HCT116 (cell line): Measurements from ENCODE around the gene PDIK1L. TPM values are rescaled to one million over a fixed set of nuclear protein-coding genes. Genes with fewer than 3 reads are reported as not detected.

Experiments used
- ATAC-seq: fragments of 200-7000 bp; cut with Tn5 transposase; 2 replicates; pipeline ENCODE4 v1.9.1; 2020; ENCODE audit warnings: mild to moderate bottlenecking, moderate library complexity
- BruUV-seq: library from RNA; stranded (reverse); fragments of 400-500 nt; replicated peaks from 2 replicates; lab custom pipeline; 2021; lab: Mats Ljungman, UMichigan
- CTCF ChIA-PET: fragments of 300-600 bp; sonication (Branson Sonifier 250); formaldehyde crosslinking; loops from one replicate; lab custom pipeline; 2021; ENCODE audit warnings: antibody characterized with exemption; lab: Charles Lee
- POLR2A ChIA-PET: fragments of 300-600, 350-600 bp; sonication (Branson Sonifier 250); formaldehyde crosslinking; loops from one replicate; lab custom pipeline; 2021; ENCODE audit warnings: antibody characterized with exemption; lab: Charles Lee
- RAD21 ChIA-PET, 2 experiments: fragments of 300-600 bp; sonication (Branson Sonifier 250); formaldehyde crosslinking; loops; one replicate each; lab custom pipeline; 2023; ENCODE audit warnings: low total read pairs in 2 of 2; ENCODE audit not compliant: uncharacterized antibody in 2 of 2, unreplicated experiment in 2 of 2, low non-redundant PET in 1 of 2; lab: Charles Lee
- DNase-seq: peaks from one replicate; pipeline ENCODE4 v3.0.0-alpha.2; 2010; ENCODE audit warnings: low read depth, low spot score
- H2AFZ ChIP-seq: fragments of 200-600 bp; shearing (Covaris generic), sonication (generic); 2 replicates; pipeline ENCODE4 v1.6.1; 2017; ENCODE audit warnings: low read depth, mixed run types, mixed read lengths, antibody characterized with exemption, low read length; ENCODE audit not compliant: poor library complexity, severe bottlenecking
- H3K27ac ChIP-seq: 2 replicates; pipeline ENCODE4 v1.5.1; 2012; ENCODE audit warnings: low read depth, low read length
- H3K27me3 ChIP-seq: fragments of 200-600 bp; sonication (generic); 2 replicates; pipeline ENCODE4 v1.6.1; 2016; ENCODE audit warnings: mixed run types, low read length, mixed read lengths; ENCODE audit not compliant: insufficient read depth
- H3K36me3 ChIP-seq, 2 experiments: fragments of 200-500 bp in 1 of 2; fragments of 200-600 bp in 1 of 2; sonication (Bioruptor generic) in 1 of 2; sonication (generic) in 1 of 2; 2 replicates each; pipeline versions ENCODE4 v1.5.1 to v1.6.1; 2014 to 2016; ENCODE audit warnings: low read length in 2 of 2, inconsistent platforms in 1 of 2, mixed read lengths in 1 of 2, mixed run types in 1 of 2; ENCODE audit not compliant: insufficient read depth in 2 of 2, control insufficient read depth in 1 of 2
- H3K4me1 ChIP-seq, 2 experiments: fragments of 200-600 bp in 1 of 2; sonication (generic) in 1 of 2; 2 replicates each; pipeline versions ENCODE4 v1.5.1 to v1.6.1; 2012 to 2017; ENCODE audit warnings: low read length in 2 of 2, inconsistent platforms in 1 of 2, mild to moderate bottlenecking in 1 of 2, mixed read lengths in 1 of 2, mixed run types in 1 of 2, moderate library complexity in 1 of 2; ENCODE audit not compliant: insufficient read depth in 2 of 2, control insufficient read depth in 1 of 2
- H3K4me2 ChIP-seq: fragments of 200-600 bp; sonication (generic); 2 replicates; pipeline ENCODE4 v1.6.1; 2017; ENCODE audit warnings: mixed run types, low read length, mixed read lengths
- H3K4me3 ChIP-seq, 2 experiments: fragments of 200-600 bp in 1 of 2; sonication (generic) in 1 of 2; replicated peaks in 1 of 2; 2 replicates each; pipeline ENCODE4 v1.5.1; 2011 to 2016; ENCODE audit warnings: low read length in 2 of 2, control low read depth in 1 of 2, low read depth in 1 of 2, mild to moderate bottlenecking in 1 of 2, mixed read lengths in 1 of 2, mixed run types in 1 of 2
- H3K79me2 ChIP-seq: fragments of 200-600 bp; sonication (generic); 2 replicates; pipeline ENCODE4 v1.6.1; 2017; ENCODE audit warnings: mild to moderate bottlenecking, mixed run types, low read length, moderate library complexity, mixed read lengths; ENCODE audit not compliant: insufficient read depth
- H3K9ac ChIP-seq: fragments of 200-600 bp; sonication (generic); 2 replicates; pipeline ENCODE4 v1.6.1; 2016; ENCODE audit warnings: low read length, mixed read lengths
- H3K9me2 ChIP-seq: fragments of 200-600 bp; sonication (generic), shearing (Covaris generic); 2 replicates; pipeline ENCODE4 v1.6.1; 2017; ENCODE audit warnings: mixed run types, mild to moderate bottlenecking, moderate library complexity; ENCODE audit not compliant: insufficient read depth
- H3K9me3 ChIP-seq, 2 experiments: fragments of 200-500 bp in 1 of 2; fragments of 200-600 bp in 1 of 2; sonication (Bioruptor generic) in 1 of 2; sonication (generic) in 1 of 2; 2 replicates each; pipeline ENCODE4 v1.6.1; 2014 to 2017; ENCODE audit warnings: low read length in 2 of 2, mixed read lengths in 2 of 2, inconsistent platforms in 1 of 2, low read depth in 1 of 2, mild to moderate bottlenecking in 1 of 2, mixed run types in 1 of 2, moderate library complexity in 1 of 2; ENCODE audit not compliant: control insufficient read depth in 1 of 2, insufficient read depth in 1 of 2
- H4K20me1 ChIP-seq: fragments of 200-600 bp; sonication (generic), shearing (Covaris generic); 2 replicates; pipeline ENCODE4 v1.6.1; 2017; ENCODE audit warnings: mixed run types, mild to moderate bottlenecking, moderate library complexity; ENCODE audit not compliant: insufficient read depth
- ATF3 ChIP-seq: IDR thresholded peaks from 2 replicates; pipeline ENCODE4 v1.6.1; 2012
- CEBPB ChIP-seq: IDR thresholded peaks from 2 replicates; pipeline ENCODE4 v1.6.1; 2012; ENCODE audit warnings: low read depth
- EGR1 ChIP-seq: IDR thresholded peaks from 2 replicates; pipeline ENCODE4 v1.6.1; 2012; ENCODE audit warnings: low read depth
- ELF1 ChIP-seq: IDR thresholded peaks from 2 replicates; pipeline ENCODE4 v1.6.1; 2012; ENCODE audit warnings: low read depth, borderline replicate concordance
- EZH2 ChIP-seq: fragments of 200-600 bp; sonication (generic); IDR thresholded peaks from 2 replicates; pipeline ENCODE4 v1.6.1; 2017; ENCODE audit warnings: antibody characterized with exemption, mixed run types
- EZH2phosphoT487 ChIP-seq: fragments of 200-600 bp; IDR thresholded peaks from 2 replicates; pipeline ENCODE4 v1.6.1; 2018; ENCODE audit warnings: antibody characterized with exemption, borderline replicate concordance
- FOSL1 ChIP-seq: IDR thresholded peaks from 2 replicates; pipeline ENCODE4 v1.6.1; 2012; ENCODE audit warnings: low read depth
- MAX ChIP-seq: IDR thresholded peaks from 2 replicates; pipeline ENCODE4 v1.6.1; 2012
- POLR2A ChIP-seq: IDR thresholded peaks from 2 replicates; pipeline ENCODE4 v1.7.0; 2011; ENCODE audit warnings: borderline replicate concordance; ENCODE audit not compliant: insufficient read depth, insufficient read length; ENCODE audit errors: extremely low read depth
- POLR2AphosphoS5 ChIP-seq: IDR thresholded peaks from 2 replicates; pipeline ENCODE4 v1.6.1; 2011; ENCODE audit warnings: mild to moderate bottlenecking, low read depth, low read length, moderate library complexity
- REST ChIP-seq: IDR thresholded peaks from 2 replicates; pipeline ENCODE4 v1.6.1; 2012; ENCODE audit warnings: low read depth
- SIN3A ChIP-seq: IDR thresholded peaks from 2 replicates; pipeline ENCODE4 v1.6.1; 2012; ENCODE audit warnings: low read depth
- SP1 ChIP-seq: IDR thresholded peaks from 2 replicates; pipeline ENCODE4 v1.6.1; 2012; ENCODE audit warnings: low read depth
- SRF ChIP-seq: IDR thresholded peaks from 2 replicates; pipeline ENCODE4 v1.6.1; 2012; ENCODE audit warnings: low read depth
- TCF7L2 ChIP-seq: IDR thresholded peaks from 2 replicates; pipeline ENCODE4 v1.7.0; 2011; ENCODE audit warnings: borderline replicate concordance, inconsistent platforms; ENCODE audit not compliant: insufficient read depth, insufficient read length; ENCODE audit errors: extremely low read depth
- YY1 ChIP-seq: IDR thresholded peaks from 2 replicates; pipeline ENCODE4 v1.6.1; 2011; ENCODE audit warnings: low read length, low read depth, moderate library complexity, mild to moderate bottlenecking; ENCODE audit not compliant: insufficient replicate concordance; ENCODE audit errors: extremely low read depth
- intact Hi-C: fragments of 100-400 bp; cut with micrococcal nuclease; formaldehyde crosslinking; loops from 2 replicates; pipeline ENCODE4 v1.10.0; 2022
- total RNA-seq: library from RNA; stranded (reverse); gene quantifications from one replicate; pipeline ENCODE4 v1.2.1, GENCODE V29; 2021; ENCODE audit not compliant: unreplicated experiment
- TF ChIP-seq, protein P1 (sequence below), 3 experiments: fragments of 200-600 bp in 1 of 3; sonication (generic) in 1 of 3; IDR thresholded peaks in 2 of 3; conservative IDR thresholded peaks in 1 of 3; 2 replicates each; pipeline ENCODE4 v1.5.1; 2012 to 2017; ENCODE audit warnings: low read depth in 2 of 3, low read length in 2 of 3, antibody characterized with exemption in 1 of 3, borderline replicate concordance in 1 of 3, control low read depth in 1 of 3, mild to moderate bottlenecking in 1 of 3, mixed read lengths in 1 of 3, mixed run types in 1 of 3, moderate library complexity in 1 of 3; ENCODE audit not compliant: insufficient read depth in 1 of 3
- TF ChIP-seq, protein P2 (sequence below): IDR thresholded peaks from 2 replicates; pipeline ENCODE4 v1.6.1; 2011; ENCODE audit warnings: mild to moderate bottlenecking, low read length, moderate library complexity; ENCODE audit not compliant: insufficient replicate concordance; ENCODE audit errors: extremely low read depth

The PDIK1L gene
- total RNA-seq, 1 experiment from 2014 or later = 8.8 TPM

- TF ChIP-seq, protein P1, sequence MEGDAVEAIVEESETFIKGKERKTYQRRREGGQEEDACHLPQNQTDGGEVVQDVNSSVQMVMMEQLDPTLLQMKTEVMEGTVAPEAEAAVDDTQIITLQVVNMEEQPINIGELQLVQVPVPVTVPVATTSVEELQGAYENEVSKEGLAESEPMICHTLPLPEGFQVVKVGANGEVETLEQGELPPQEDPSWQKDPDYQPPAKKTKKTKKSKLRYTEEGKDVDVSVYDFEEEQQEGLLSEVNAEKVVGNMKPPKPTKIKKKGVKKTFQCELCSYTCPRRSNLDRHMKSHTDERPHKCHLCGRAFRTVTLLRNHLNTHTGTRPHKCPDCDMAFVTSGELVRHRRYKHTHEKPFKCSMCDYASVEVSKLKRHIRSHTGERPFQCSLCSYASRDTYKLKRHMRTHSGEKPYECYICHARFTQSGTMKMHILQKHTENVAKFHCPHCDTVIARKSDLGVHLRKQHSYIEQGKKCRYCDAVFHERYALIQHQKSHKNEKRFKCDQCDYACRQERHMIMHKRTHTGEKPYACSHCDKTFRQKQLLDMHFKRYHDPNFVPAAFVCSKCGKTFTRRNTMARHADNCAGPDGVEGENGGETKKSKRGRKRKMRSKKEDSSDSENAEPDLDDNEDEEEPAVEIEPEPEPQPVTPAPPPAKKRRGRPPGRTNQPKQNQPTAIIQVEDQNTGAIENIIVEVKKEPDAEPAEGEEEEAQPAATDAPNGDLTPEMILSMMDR (IDR thresholded peaks at IDR 0.05 in 2 of 3, conservative IDR thresholded peaks at IDR 0.05 in 1 of 3; ENCODE audit: borderline replicate concordance in 1 of 3, insufficient read depth in 1 of 3, low read depth in 2 of 3, low read length in 2 of 3) = no peak
Measured at GRCh38 chr1:26084844-26085243, 26.8 kb upstream of the PDIK1L start (continued).

DNA sequence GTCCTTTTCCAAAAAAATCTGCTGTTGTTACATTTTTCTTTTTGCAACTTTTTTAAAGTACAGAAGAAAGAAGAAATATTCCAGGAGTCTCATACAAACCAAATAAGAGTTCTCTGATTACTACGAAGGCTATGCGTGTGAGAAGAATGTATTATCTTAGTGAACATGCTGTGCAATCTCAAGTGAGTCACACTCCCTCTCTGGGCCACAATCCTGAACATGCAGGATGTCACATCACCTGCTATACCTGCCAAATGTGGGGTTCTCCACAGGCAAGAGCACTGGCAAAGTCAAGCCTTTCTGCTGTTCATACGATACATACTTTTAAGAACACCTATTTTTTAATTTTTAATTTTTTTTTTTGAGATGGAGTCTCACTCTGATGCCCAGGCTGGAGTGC lies 22.5 kb upstream of the PDIK1L start:
- no peaks in the 10 kb centered on the region for H3K9me2 ChIP-seq
- no peak overlapping the region for H3K27ac ChIP-seq
- intact Hi-C loops = no loop called here
- no peak for DNase-seq
- H3K4me3 ChIP-seq = no peak overlapping the region
- no TSS peak for BruUV-seq
- H3K4me2 ChIP-seq = no peak overlapping the region
- H3K4me1 ChIP-seq = peaks cover 0 to 6% of the 10 kb centered on the region in 2 experiments; a peak in 2 of 4 replicates
- ATAC-seq = no peak
- H3K9me3 ChIP-seq = no peaks in the 10 kb centered on the region
- ChIA-PET RAD21 (no interaction called here), CTCF (no interaction called here), POLR2A (no interaction called here)
- no peaks in the 10 kb centered on the region for H3K79me2 ChIP-seq
- no peak overlapping the region for H3K9ac ChIP-seq
- no peaks in the 10 kb centered on the region for H3K36me3 ChIP-seq
- no peaks in the 10 kb centered on the region for H4K20me1 ChIP-seq
- H2AFZ ChIP-seq = no peak overlapping the region
- H3K27me3 ChIP-seq = no peaks in the 10 kb centered on the region
- TF ChIP-seq SRF = no peak
- no peak for TF ChIP-seq REST
- no peak for TF ChIP-seq POLR2AphosphoS5
- TF ChIP-seq ELF1 = no peak
- no peak for TF ChIP-seq POLR2A
- TF ChIP-seq FOSL1 = no peak
- no peak for TF ChIP-seq MAX
- TF ChIP-seq, protein P2, sequence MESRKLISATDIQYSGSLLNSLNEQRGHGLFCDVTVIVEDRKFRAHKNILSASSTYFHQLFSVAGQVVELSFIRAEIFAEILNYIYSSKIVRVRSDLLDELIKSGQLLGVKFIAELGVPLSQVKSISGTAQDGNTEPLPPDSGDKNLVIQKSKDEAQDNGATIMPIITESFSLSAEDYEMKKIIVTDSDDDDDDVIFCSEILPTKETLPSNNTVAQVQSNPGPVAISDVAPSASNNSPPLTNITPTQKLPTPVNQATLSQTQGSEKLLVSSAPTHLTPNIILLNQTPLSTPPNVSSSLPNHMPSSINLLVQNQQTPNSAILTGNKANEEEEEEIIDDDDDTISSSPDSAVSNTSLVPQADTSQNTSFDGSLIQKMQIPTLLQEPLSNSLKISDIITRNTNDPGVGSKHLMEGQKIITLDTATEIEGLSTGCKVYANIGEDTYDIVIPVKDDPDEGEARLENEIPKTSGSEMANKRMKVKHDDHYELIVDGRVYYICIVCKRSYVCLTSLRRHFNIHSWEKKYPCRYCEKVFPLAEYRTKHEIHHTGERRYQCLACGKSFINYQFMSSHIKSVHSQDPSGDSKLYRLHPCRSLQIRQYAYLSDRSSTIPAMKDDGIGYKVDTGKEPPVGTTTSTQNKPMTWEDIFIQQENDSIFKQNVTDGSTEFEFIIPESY = no peak
- no peak for TF ChIP-seq EGR1
- no peak for TF ChIP-seq SP1
- TF ChIP-seq CEBPB = no peak
- TF ChIP-seq SIN3A = no peak
- no peak for TF ChIP-seq TCF7L2
- TF ChIP-seq ATF3 = no peak
- TF ChIP-seq EZH2phosphoT487 = no peak
- TF ChIP-seq YY1 = no peak
- no peak for TF ChIP-seq EZH2
